Body of pancreas (tissue), 4 donors: ENCODE results near the gene PRND.

Source experiments
- CTCF ChIP-seq, 7 experiments: fragments of 450-650 bp in 4 of 7; fragments of 200-600 bp in 3 of 7; sonication (generic) in 3 of 7; IDR thresholded peaks; one replicate each; pipeline ENCODE4 v1.5.1; 2016 to 2019; ENCODE audit warnings: antibody characterized with exemption in 7 of 7
- POLR2A ChIP-seq, 3 donors: fragments of 450-650 bp; IDR thresholded peaks; one replicate each; pipeline ENCODE4 v1.6.1; 2016; ENCODE audit warnings: antibody characterized with exemption in 3 of 3, mild to moderate bottlenecking in 2 of 3

- TF ChIP-seq CTCF (IDR thresholded peaks at IDR 0.05) (no peak), POLR2A (IDR thresholded peaks at IDR 0.05) (no peak)
Observed at GRCh38 chr20:4730780-4731179, 9.1 kb downstream of the PRND start.
